SIG-M5 treated with dmso at 0.1 percent for 504 hours (cell line): ENCODE measurements around the gene OPN1MW2.
"Not testable (repeated sequence)": the region's sequence is repeated elsewhere in the genome, so short reads cannot be mapped to it uniquely, and the experiment has no call there.

Experiments
- DNase-seq: peaks from one replicate; lab custom pipeline; 2025; ENCODE audit not compliant: unreplicated experiment; lab: John Stamatoyannopoulos, UW

The OPN1MW2 gene

GRCh38 chrX:154263072-154263471 is 43.5 kb downstream of the OPN1MW2 start:
- DNase-seq: not testable (repeated sequence)

- DNase-seq: not testable (repeated sequence)
Measured at GRCh38 chrX:154269245-154269644, 49.7 kb downstream of the OPN1MW2 start.
